Renal pelvis (tissue), 12 donors: Measurements from ENCODE around the gene HMMR. TPM values are rescaled to one million over a fixed set of nuclear protein-coding genes. Genes with fewer than 3 reads are reported as not detected.
"Not testable (repeated sequence)": the region's sequence is repeated elsewhere in the genome, so short reads cannot be mapped to it uniquely, and the experiment has no call there.

Experiments used
- DNase-seq: peaks from one replicate; pipeline ENCODE4 v3.0.0-alpha.2; 2013
- long read RNA-seq, 16 experiments: transcript quantifications; one replicate each; lab custom pipeline, GENCODE V29; 2026
- polyA plus RNA-seq, 3 donors: library from polyadenylated mRNA; unstranded; fragments of 120-200 nt; gene quantifications; one replicate each; pipeline ENCODE4 v1.2.1, GENCODE V29; 2013; ENCODE audit not compliant: insufficient read length in 3 of 3

HMMR gene, protein sequence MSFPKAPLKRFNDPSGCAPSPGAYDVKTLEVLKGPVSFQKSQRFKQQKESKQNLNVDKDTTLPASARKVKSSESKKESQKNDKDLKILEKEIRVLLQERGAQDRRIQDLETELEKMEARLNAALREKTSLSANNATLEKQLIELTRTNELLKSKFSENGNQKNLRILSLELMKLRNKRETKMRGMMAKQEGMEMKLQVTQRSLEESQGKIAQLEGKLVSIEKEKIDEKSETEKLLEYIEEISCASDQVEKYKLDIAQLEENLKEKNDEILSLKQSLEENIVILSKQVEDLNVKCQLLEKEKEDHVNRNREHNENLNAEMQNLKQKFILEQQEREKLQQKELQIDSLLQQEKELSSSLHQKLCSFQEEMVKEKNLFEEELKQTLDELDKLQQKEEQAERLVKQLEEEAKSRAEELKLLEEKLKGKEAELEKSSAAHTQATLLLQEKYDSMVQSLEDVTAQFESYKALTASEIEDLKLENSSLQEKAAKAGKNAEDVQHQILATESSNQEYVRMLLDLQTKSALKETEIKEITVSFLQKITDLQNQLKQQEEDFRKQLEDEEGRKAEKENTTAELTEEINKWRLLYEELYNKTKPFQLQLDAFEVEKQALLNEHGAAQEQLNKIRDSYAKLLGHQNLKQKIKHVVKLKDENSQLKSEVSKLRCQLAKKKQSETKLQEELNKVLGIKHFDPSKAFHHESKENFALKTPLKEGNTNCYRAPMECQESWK
- 10 to 100 TPM; 18.8 to 21.9 (median 20.7) TPM for polyA plus RNA-seq
- long read RNA-seq, donor 1, partial matches to known transcripts: 0 of 4 reads
- long read RNA-seq, donor 1, other reads (novel, unspliced or antisense): 0 of 4 reads
- long read RNA-seq, donor 2, partial matches to known transcripts: 0 of 2 reads
- long read RNA-seq, donor 2, other reads (novel, unspliced or antisense): 0 of 2 reads
- long read RNA-seq, donor 3, partial matches to known transcripts: 0 of 3 reads
- long read RNA-seq, donor 3, other reads (novel, unspliced or antisense): 0 of 3 reads
- long read RNA-seq, donor 4, partial matches to known transcripts: 0 of 4 reads
- long read RNA-seq, donor 4, other reads (novel, unspliced or antisense): 0 of 4 reads
- long read RNA-seq, donor 5: 0 reads
- long read RNA-seq, donor 6, partial matches to known transcripts: 0 of 7 reads
- long read RNA-seq, donor 6, other reads (novel, unspliced or antisense): 0 of 7 reads
- long read RNA-seq, donor 7, partial matches to known transcripts: 0 of 2 reads
- long read RNA-seq, donor 7, other reads (novel, unspliced or antisense): 0 of 2 reads
- long read RNA-seq, donor 8, partial matches to known transcripts: 0 of 4 reads
- long read RNA-seq, donor 8, other reads (novel, unspliced or antisense): 0 of 4 reads
- long read RNA-seq, donor 9, partial matches to known transcripts: 0 of 3 reads
- long read RNA-seq, donor 9, other reads (novel, unspliced or antisense): 0 of 3 reads
- long read RNA-seq, donor 10, partial matches to known transcripts: 0 of 6 reads
- long read RNA-seq, donor 10, other reads (novel, unspliced or antisense): 0 of 6 reads
- long read RNA-seq, donor 11, partial matches to known transcripts: 10 of 12 reads
- long read RNA-seq, donor 11, other reads (novel, unspliced or antisense): 0 of 12 reads
- long read RNA-seq, donor 12, partial matches to known transcripts: 7 of 9 reads
- long read RNA-seq, donor 12, other reads (novel, unspliced or antisense): 0 of 9 reads
- long read RNA-seq, donor 13, partial matches to known transcripts: 0 of 2 reads
- long read RNA-seq, donor 13, other reads (novel, unspliced or antisense): 0 of 2 reads
- long read RNA-seq, donor 14: 0 reads
- long read RNA-seq, donor 15, partial matches to known transcripts: 0 of 3 reads
- long read RNA-seq, donor 15, other reads (novel, unspliced or antisense): 0 of 3 reads
- long read RNA-seq, donor 16, partial matches to known transcripts: 0 of 3 reads
- long read RNA-seq, donor 16, other reads (novel, unspliced or antisense): 0 of 3 reads

DNA sequence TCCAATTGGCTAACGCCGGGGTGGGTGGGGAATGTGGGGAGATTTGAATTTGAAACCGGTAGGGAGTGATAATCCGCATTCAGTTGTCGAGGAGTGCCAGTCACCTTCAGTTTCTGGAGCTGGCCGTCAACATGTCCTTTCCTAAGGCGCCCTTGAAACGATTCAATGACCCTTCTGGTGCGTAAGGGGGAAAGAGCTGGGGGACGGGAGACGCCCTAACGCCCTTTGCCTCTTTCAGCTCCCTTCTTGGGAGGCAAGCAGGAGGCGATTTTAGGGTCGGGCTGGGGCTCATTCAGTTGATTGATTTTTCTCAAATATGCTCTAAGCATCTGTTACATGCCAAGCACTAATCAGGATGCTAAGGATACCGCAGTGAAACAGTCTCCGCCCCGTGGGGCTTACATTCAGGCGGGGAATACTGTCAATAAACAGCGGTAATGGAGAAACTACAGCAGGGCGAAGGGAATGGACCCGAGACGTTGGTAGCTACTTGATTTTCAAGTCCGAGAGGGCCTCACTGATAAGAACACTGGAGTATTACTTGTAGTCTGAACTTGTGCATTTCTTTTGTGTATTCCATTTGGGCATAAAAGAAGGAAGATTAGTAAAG is at the start of gene HMMR:
HMMR (plus strand) TSS at position 71 of the 610 bp plus-strand sequence; CDS start at position 132, 61 bp downstream.
- DNase-seq: no peak

DNA sequence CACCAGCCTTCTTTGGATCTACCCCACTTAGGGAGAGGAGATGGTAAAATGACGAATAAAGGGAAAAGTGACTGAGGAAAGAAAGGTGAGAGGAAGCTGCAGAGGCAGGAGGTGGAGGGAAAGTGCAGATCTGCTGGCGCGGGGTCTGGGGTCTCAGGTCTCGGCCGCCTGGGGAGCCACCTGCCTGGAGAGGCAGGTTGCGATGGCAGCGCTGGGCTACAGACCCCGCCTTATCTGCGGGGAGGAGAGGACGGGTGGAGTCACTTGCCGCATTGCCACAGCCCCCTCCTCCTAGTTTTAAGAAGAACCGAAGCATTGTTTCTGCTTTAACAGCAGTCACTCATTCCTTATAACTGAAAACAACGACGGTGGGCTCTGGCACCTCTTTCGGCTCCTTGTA is 44.8 kb upstream of the HMMR start:
- not testable (repeated sequence) for DNase-seq

DNA sequence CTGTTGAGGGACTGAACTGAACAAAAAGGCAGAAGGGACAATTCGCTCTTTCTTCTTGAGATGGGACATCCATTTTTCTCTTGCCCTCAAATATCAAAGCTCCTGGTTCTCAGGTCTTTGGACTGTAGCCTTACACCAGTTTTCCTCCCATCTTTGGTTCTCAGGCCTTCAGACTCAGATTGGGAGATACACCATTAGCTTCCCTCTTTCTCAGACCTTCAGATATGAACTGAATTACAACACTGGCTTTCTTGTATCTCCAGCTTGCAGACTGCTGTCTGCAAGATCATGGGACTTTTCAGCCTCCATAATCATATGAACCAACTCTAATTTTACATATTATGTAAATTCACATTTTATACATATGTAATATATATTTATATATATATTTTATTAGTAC is 35.6 kb upstream of the HMMR start:
- DNase-seq: no peak

DNA sequence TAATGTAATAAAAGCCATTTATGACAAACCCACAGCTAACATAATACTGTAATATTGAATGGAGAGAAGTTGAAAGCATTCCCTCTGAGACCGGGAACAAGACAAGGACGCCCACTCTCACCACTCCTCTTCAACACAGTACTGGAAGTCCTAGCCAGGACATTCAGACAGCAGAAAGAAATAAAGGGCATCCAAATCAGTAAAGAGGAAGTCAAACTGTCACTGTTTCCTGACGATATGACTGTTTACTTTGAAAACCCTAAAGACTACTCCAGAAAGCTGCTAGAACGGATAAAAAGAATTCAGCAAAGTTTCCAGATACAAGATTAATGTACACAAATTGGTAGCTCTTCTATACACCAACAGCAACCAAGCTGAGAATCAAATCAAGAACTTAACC is 34.3 kb upstream of the HMMR start:
- not testable (repeated sequence) for DNase-seq

DNA sequence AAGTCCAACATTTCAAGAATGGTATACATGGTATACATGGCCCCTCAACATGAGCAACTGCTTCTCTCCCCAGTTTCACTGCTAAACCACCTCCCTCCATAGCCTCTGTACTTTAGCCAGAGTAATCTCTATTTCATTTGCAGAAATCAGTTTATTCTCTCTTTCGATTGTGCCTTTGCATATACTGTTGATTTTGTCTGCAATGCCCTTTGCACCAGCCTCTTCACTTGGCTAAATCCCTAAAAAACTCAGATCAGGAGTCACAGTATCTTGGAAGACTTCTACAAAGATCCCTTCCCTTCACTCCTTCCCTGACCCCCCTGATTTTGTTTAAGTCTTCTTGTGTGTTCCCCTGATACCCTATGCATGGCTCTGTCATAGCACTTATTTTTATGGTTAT is 27.9 kb upstream of the HMMR start:
- DNase-seq: no peak

DNA sequence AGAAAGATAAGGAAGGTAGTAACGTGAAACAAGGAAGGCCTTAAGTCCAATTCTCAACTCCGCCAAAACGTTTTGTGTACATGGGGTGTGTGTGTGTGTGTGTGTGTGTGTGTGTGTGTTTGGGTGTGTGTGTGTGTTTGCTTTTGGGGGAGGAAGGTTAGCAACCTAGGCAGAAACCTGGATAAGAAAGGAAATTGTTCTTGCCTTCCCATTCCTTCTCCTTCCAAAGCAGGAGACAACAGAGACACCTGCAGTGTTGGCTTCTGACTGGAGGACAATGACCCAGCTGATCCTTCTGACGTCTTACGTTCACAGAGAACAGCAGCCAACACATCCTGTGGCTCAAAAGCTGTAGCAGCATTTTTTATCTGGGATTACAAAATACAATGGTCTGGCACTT is 27.2 kb upstream of the HMMR start:
- DNase-seq: no peak

DNA sequence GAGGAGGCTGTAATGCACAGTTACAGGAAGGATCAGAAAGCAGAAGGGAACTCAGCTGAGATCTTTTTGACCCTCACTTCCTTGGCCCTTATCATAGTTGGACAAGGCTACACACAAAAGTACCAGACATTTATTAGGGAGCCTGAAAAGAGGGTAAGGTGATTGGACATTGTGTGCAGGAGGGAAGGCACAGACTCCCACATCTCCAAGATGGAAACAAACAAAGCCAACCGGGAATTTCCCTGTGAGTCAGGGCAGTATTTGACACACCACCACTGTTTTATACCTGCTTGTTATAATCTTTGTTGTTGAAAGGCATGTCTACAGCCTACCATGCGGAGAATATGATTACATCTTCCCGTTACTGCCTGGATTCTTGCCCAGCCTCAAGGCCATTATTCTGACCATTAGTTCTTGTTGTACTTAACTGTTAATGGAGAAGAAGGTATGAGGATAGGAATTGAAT is 26.0 kb upstream of the HMMR start:
- no peak for DNase-seq

DNA sequence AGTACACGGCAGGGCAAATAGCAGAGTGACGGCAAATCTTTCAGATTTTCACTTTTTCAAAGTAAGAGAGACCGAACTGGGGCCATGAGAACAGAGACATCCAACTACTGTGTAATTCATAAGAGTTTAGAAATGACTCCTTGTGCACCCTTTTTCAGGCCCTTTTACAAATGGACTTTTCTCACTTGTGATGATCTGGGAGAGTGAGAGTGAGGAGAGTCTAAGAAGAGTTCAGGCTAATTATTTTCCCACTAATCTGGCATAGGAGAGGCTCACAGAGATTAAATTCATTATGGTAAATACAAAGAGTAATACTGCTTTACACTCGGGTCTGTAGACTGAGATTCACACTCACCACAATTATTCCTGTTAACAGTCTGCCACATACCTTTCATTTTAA is 23.9 kb upstream of the HMMR start:
- no peak for DNase-seq

DNA sequence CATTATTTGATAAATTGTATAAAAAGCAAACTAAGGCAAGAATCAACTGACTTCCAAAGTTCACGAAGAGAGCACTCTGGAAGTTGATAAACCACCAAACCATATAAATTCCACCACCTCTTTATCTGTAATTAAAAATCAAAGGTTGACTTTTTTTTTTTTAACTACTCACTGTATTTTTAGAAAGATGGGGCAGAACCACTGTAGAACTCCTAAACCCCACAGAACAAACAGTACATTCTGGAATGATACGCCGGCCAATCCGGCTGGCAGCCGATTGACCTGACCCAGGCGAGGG is 23.5 kb upstream of the HMMR start:
- DNase-seq: no peak

DNA sequence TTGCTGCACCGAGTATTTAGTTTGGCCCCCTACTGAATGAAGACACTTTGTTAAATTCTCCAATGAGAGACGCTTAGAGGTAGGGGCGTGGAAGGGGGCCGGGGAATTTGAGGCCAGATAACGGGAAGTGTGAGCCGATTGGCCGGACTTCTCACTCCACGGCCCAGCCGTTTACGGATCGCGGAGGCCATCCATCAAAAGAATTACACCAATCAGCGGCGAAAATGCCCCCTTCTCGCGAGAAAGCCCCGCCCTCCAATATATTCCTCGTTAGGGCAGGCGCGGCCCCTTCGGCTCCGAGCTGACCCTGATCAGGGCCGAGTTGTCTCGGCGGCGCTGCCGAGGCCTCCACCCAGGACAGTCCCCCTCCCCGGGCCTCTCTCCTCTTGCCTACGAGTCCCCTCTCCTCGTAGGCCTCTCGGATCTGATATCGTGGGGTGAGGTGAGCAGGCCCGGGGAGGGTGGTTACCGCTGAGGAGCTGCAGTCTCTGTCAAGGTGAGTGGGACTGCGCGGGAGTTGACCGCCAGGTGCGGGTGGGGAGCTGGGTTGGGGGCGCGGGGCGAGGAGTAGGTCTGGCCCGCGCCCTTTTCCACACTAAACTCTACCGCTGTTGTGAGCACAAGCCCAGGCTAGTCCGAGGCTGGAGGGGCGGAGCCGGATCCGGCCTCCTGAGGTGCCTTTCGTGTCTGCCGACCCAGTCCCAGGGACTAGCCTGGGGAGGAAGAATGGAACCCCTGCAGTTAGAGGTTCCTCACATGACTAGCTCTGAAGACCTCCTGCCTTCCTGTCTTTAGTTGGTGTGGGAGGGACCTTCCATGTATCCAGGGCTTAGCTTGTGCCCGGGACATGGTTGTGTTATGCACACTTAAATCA is 22.9 kb upstream of the HMMR start, which contains the start of gene CCNG1:
CCNG1 (plus strand) TSS at position 287 of the 874 bp plus-strand sequence. CDS start 1,662 bp downstream, outside the sequence.
- peak; percentile 96 for DNase-seq

DNA sequence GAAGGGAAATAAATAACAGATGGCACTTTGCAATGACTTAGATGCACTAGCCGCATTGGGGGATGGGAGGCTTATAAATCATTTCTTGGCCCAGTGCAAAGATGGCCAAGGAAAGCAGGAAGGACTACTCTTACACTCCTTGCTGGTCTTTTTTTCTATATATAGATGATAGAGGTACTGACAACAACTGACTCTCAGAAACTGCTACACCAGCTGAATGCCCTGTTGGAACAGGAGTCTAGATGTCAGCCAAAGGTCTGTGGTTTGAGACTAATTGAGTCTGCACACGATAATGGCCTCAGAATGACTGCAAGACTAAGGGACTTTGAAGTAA is 21.4 kb upstream of the HMMR start:
- DNase-seq: no peak

DNA sequence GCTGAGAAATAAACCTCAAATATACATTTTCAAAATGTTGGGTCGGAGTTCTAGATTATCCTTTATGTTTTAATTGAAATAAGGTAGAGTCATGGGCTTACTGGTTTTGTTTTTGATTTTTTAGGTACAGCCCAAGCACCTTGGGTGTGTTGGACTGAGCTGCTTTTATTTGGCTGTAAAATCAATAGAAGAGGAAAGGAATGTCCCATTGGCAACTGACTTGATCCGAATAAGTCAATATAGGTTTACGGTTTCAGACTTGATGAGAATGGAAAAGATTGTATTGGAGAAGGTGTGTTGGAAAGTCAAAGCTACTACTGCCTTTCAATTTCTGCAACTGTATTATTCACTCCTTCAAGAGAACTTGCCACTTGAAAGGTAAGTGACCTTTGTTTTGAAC is 19.5 kb upstream of the HMMR start:
- no peak for DNase-seq

DNA sequence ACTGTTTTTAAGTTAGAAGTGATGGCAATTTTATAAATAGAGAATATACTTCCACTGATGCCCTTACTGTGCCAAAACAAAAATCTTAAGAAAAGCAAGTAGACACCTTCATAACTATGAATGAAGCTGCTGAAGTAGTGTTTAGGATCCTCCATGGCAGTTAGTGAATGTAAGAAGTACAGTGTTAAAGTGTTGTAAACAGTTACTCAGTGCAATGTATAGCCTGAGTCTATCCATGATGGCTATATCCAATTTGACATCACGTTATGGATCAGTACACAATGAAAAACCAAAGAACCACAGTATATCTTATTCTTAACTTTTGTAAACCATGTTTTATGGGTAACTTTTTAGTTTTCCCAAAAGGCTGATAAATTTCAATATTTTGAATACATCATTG is 15.9 kb upstream of the HMMR start:
- DNase-seq: no peak

DNA sequence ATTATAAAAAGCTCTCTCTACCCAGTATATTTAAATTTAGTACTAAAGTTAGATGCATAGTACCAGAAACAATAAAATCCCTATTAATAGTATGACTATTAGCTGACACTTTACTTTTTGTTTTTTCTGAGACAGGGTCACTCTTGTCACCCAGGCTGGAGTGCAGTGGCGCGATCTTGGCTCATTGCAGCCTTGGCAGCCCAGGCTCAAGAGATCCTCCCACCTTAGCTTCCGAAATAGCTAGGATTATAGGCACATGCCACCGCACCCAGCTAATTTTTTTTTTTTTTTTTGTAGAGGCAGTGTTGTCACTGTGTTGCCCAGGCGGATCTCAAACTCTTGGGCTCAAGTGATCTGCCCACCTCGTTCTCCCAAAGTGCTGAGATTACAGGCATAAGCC is 15.1 kb upstream of the HMMR start:
- DNase-seq: no peak

DNA sequence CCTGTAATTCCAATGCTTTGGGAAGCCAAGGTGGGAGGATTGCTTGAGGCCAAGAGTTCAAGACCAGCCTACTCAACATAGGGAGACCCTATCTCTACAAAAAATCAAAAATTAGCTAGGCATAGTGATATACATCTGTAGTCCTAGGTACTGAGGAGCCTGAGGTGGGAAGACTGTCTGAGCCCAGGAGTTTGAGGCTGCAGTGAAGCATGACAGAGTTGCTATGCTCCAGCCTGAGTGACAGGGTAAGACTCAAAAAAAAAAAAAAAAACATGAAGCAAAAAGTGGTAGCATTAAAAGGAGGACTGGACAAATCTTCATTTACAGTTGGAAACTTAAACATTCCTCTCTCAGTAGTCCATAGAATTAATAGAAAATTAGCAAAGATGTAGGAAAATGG is 13.2 kb upstream of the HMMR start:
- DNase-seq: no peak

DNA sequence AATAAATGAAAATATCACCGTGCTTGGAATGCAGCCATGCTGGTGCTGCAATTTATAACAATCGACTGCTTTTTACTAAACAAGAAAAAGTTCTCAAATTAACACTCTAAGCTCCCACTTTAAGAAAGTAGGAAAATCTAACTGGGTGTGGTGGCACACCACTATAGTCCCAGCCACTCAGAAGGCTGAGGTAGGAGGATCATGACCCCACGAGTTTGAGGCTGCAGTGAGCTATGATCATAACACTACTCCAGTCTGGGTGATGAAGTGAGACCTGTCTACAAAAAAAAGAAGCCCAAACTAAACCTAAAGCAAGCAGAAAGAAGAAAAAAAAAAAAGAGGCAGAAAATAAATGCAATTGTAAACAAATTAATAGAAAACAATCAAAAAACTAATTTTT is 12.6 kb upstream of the HMMR start:
- no peak for DNase-seq

DNA sequence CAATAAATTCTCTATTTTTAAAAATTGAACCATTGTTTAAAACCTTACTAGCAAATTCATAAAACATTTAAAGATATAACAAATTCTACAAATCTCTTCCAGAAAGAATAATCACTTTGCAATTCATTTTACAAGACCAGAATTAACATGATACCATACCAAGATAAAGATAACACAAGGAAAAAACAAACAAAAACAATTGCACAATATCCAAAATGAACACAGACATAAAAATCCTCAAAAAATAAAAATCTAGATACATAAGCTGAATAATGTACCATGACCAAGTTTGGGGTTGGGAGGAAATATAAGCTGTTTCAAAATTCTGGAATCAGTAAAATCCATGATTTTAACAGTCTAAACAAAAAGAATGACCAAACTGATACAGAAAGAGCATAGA is 11.9 kb upstream of the HMMR start:
- no peak for DNase-seq

DNA sequence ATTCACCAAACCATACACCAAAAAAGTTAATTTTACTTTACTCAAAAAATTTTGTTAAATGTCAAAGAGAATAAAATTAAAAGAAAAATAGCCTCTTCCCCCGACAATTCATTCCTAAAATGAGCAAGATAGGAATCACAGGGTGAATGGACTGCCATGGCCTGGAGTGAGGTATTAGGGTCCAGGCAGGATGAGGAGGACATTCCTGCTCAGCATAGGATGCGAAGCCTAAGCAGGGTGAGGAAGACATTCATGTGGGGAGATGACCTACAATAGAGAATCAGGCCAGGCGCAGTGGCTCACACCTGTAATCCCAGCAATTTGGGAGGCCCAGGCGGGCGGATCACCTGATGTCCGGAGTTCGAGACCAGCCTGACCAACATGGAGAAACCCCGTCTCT is 8.9 kb upstream of the HMMR start:
- DNase-seq: no peak

DNA sequence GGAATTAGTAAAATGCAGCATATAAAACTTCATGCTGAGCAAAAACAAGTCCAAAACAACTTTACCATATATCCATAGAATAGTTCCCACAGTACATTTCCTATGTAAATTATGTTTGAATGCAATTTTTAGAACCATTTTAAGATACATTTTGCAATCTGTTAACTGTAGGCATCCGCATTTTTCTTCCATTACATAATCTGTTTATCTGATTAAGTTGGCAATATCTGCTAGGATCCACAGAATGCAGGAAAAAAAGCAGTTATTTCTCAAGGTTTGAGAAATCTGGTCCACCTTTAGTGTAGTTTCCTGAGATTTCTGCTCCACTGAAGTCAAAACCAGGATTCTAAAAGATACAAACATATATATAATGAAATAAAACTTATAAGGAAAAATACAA is 6.7 kb upstream of the HMMR start:
- no peak for DNase-seq
